Uterus (tissue), 4 donors: Measurements from ENCODE around the gene HAUS5. TPM values are rescaled to one million over a fixed set of nuclear protein-coding genes. Genes with fewer than 3 reads are reported as not detected.
"Not testable (repeated sequence)": the region's sequence is repeated elsewhere in the genome, so short reads cannot be mapped to it uniquely, and the experiment has no call there.

ENCODE experiments used
- DNase-seq, 2 donors: peaks; one replicate each; pipeline ENCODE4 v3.0.0-alpha.2; 2019 to 2020
- H3K27ac ChIP-seq, 2 donors: fragments of 200-600 bp; sonication (generic); 1 replicate in 1 of 2; 2 replicates in 1 of 2; pipeline ENCODE4 v1.5.1; 2016 to 2018
- H3K27me3 ChIP-seq, 2 donors: fragments of 200-600 bp; sonication (generic); one replicate each; pipeline ENCODE4 v1.5.1; 2018 to 2019; ENCODE audit warnings: control low read depth in 1 of 2
- H3K36me3 ChIP-seq, 2 donors: fragments of 200-600 bp; sonication (generic); one replicate each; pipeline ENCODE4 v1.5.1; 2019; ENCODE audit warnings: control low read depth in 1 of 2
- H3K4me1 ChIP-seq, 2 donors: fragments of 200-600 bp; sonication (generic); one replicate each; pipeline ENCODE4 v1.5.1; 2018 to 2019; ENCODE audit warnings: control low read depth in 1 of 2
- H3K4me3 ChIP-seq, 2 donors: fragments of 200-600 bp; sonication (generic); 1 replicate in 1 of 2; 2 replicates in 1 of 2; pipeline ENCODE4 v1.5.1; 2018 to 2019; ENCODE audit warnings: mild to moderate bottlenecking in 1 of 2
- H3K9me3 ChIP-seq, 2 donors: fragments of 200-600 bp; sonication (generic); one replicate each; pipeline ENCODE4 v1.5.1; 2019; ENCODE audit warnings: control low read depth in 1 of 2
- CTCF ChIP-seq, 4 experiments: fragments of 200-600 bp in 2 of 4; fragments of 450-650 bp in 2 of 4; sonication (generic) in 2 of 4; IDR thresholded peaks; one replicate each; pipeline ENCODE4 v1.5.1; 2016 to 2019; ENCODE audit warnings: antibody characterized with exemption in 4 of 4, mild to moderate bottlenecking in 2 of 4, moderate library complexity in 1 of 4
- POLR2A ChIP-seq, 2 donors: fragments of 450-650 bp; IDR thresholded peaks; one replicate each; pipeline ENCODE4 v1.6.1; 2016; ENCODE audit warnings: antibody characterized with exemption in 2 of 2, mild to moderate bottlenecking in 1 of 2, moderate library complexity in 1 of 2
- intact Hi-C: fragments of 100-400 bp; cut with DNase I; formaldehyde crosslinking; loops from one replicate; pipeline ENCODE4 v1.15.1; 2023; ENCODE audit warnings: low total_unique reads
- total RNA-seq, 4 donors: library from RNA; depleted of rRNA in 3 of 4; stranded (reverse); fragments of >200 nt in 3 of 4; gene quantifications; one replicate each; pipeline versions ENCODE4 v1.1.0 to v1.2.4, GENCODE V29; 2014 to 2023
- donor health status: DM: yes; HTN: yes; CAD: no.

HAUS5 gene
- total RNA-seq, 4 donors from 2014 or later, result 6.1 to 37.9 (median 17.7) TPM

GRCh38 chr19:35644987-35645679 lies 32.6 kb downstream of the HAUS5 start:
- H3K9me3 ChIP-seq, result no peaks in the 10 kb centered on the region
- peak; percentile 92 to 93 for DNase-seq
- intact Hi-C loops, result no loop called here
- H3K4me3 ChIP-seq, result peak overlapping the region; percentile 49 to 51
- no peaks in the 10 kb centered on the region for H3K27me3 ChIP-seq
- peaks cover 0 to 7% of the 10 kb centered on the region in 2 donors for H3K4me1 ChIP-seq
- TF ChIP-seq CTCF (IDR thresholded peaks at IDR 0.05), result no peak
- no peak for TF ChIP-seq POLR2A (IDR thresholded peaks at IDR 0.05)
- H3K27ac ChIP-seq, result peak overlapping the region; percentile 85 to 91
- H3K36me3 ChIP-seq, result no peaks in the 10 kb centered on the region

GRCh38 chr19:35645680-35646511 lies 33.4 kb downstream of the HAUS5 start:
- intact Hi-C loops, result no loop called here
- DNase-seq, result no peak
- Histone ChIP-seq H3K4me1 (peaks cover 0 to 7% of the 10 kb centered on the region in 2 donors), H3K9me3 (no peaks in the 10 kb centered on the region), H3K27me3 (no peaks in the 10 kb centered on the region), H3K27ac (peak overlapping the region; percentile 85 to 91), H3K4me3 (no peak overlapping the region), H3K36me3 (no peaks in the 10 kb centered on the region)
- no peak for TF ChIP-seq POLR2A (IDR thresholded peaks at IDR 0.05)
- no peak for TF ChIP-seq CTCF (IDR thresholded peaks at IDR 0.05)

GRCh38 chr19:35648017-35648961 lies 35.8 kb downstream of the HAUS5 start, which contains the start of gene COX6B1:
Gene COX6B1, plus strand, starts transcription at chr19:35648323. Its CDS starts 2,921 bp downstream, at chr19:35651244.
- peak within 1 kb of the TSS; percentile 77 to 80 for H3K27ac ChIP-seq
- peak within 1 kb of the TSS; percentile 63 to 89 for H3K4me3 ChIP-seq
- DNase-seq, result peak; percentile 92 to 95
- peaks cover 0 to 7% of the 10 kb centered on the region in 2 donors for H3K4me1 ChIP-seq
- no peaks in the 10 kb centered on the region for H3K36me3 ChIP-seq
- no peaks in the 10 kb centered on the region for H3K9me3 ChIP-seq
- TF ChIP-seq CTCF (IDR thresholded peaks at IDR 0.05), result no peak
- peak; percentile 42 to 46 for TF ChIP-seq POLR2A (IDR thresholded peaks at IDR 0.05)
- intact Hi-C loops, result no loop called here
- H3K27me3 ChIP-seq, result no peaks in the 10 kb centered on the region

GRCh38 chr19:35650581-35650980 lies 38.0 kb downstream of the HAUS5 start:
- no peaks in the 10 kb centered on the region for H3K27me3 ChIP-seq
- TF ChIP-seq CTCF (IDR thresholded peaks at IDR 0.05), result no peak
- no peak for TF ChIP-seq POLR2A (IDR thresholded peaks at IDR 0.05)
- no peaks in the 10 kb centered on the region for H3K9me3 ChIP-seq
- DNase-seq, result no peak
- H3K4me3 ChIP-seq, result no peak overlapping the region
- no peak overlapping the region for H3K27ac ChIP-seq
- H3K36me3 ChIP-seq, result no peaks in the 10 kb centered on the region
- intact Hi-C loops, result no loop called here
- H3K4me1 ChIP-seq, result peaks cover 0 to 7% of the 10 kb centered on the region in 2 donors

GRCh38 chr19:35654828-35655227 lies 42.3 kb downstream of the HAUS5 start:
- H3K27ac ChIP-seq, H3K27me3 ChIP-seq, H3K4me3 ChIP-seq, H3K4me1 ChIP-seq, H3K36me3 ChIP-seq, intact Hi-C loops, DNase-seq, H3K9me3 ChIP-seq: not testable (repeated sequence)
